IMR-90 (cell line): ENCODE measurements around the gene GFPT1. TPM values are rescaled to one million over a fixed set of nuclear protein-coding genes. Genes with fewer than 3 reads are reported as not detected.

Experiments
- ATAC-seq: fragments of 200-7000 bp; cut with Tn5 transposase; 2 replicates; pipeline ENCODE4 v1.9.1; 2020; ENCODE audit warnings: low read depth, mild to moderate bottlenecking, moderate library complexity
- BruUV-seq: library from RNA; stranded (reverse); fragments of 400-500 nt; replicated peaks from 2 replicates; lab custom pipeline; 2021; lab: Mats Ljungman, UMichigan
- CTCF ChIA-PET: fragments of 300-600 bp; formaldehyde crosslinking; extraction: SDS; loops from one replicate; lab custom pipeline; 2021; ENCODE audit warnings: antibody characterized with exemption; lab: Yijun Ruan, JAX
- POLR2A ChIA-PET: fragments of 300-600 bp; sonication (Branson Sonifier 250); formaldehyde crosslinking; loops from one replicate; lab custom pipeline; 2022; ENCODE audit warnings: antibody characterized with exemption; ENCODE audit not compliant: unreplicated experiment; lab: Charles Lee
- DNase-seq: peaks from one replicate; pipeline ENCODE4 v3.0.0; 2013
- H2AFZ ChIP-seq: replicated peaks from 2 replicates; pipeline ENCODE3; 2013; ENCODE audit warnings: low read length, mild to moderate bottlenecking; ENCODE audit not compliant: poor library complexity
- H2AK5ac ChIP-seq: 2 replicates; pipeline ENCODE4 v1.6.1; 2013; ENCODE audit warnings: low read depth, low read length, inconsistent platforms
- H2AK9ac ChIP-seq: replicated peaks from 2 replicates; pipeline ENCODE3; 2013; ENCODE audit warnings: mild to moderate bottlenecking, low read depth, low read length, moderate library complexity; ENCODE audit not compliant: poor library complexity
- H2BK120ac ChIP-seq: 2 replicates; pipeline ENCODE4 v1.6.1; 2013; ENCODE audit warnings: low read depth, low read length, inconsistent platforms
- H2BK15ac ChIP-seq: 3 replicates; pipeline ENCODE4 v1.6.1; 2013; ENCODE audit warnings: low read depth, low read length, inconsistent platforms
- H2BK20ac ChIP-seq: 2 replicates; pipeline ENCODE4 v1.6.1; 2013; ENCODE audit warnings: low read depth, mild to moderate bottlenecking, inconsistent platforms, low read length, moderate library complexity
- H2BK5ac ChIP-seq: 2 replicates; pipeline ENCODE4 v1.6.1; 2013; ENCODE audit warnings: mild to moderate bottlenecking, low read depth, low read length, inconsistent platforms; ENCODE audit not compliant: poor library complexity, severe bottlenecking
- H3K14ac ChIP-seq: replicated peaks from 2 replicates; pipeline ENCODE4 v1.6.1; 2013; ENCODE audit warnings: low read depth, low read length, inconsistent platforms
- H3K18ac ChIP-seq: 2 replicates; pipeline ENCODE4 v1.6.1; 2013; ENCODE audit warnings: low read depth, low read length, control low read depth
- H3K23ac ChIP-seq: 2 replicates; pipeline ENCODE4 v1.6.1; 2013; ENCODE audit warnings: low read depth, low read length, inconsistent platforms
- H3K27ac ChIP-seq: 2 replicates; pipeline ENCODE4 v1.5.1; 2013; ENCODE audit warnings: mild to moderate bottlenecking, control low read depth, low read length; ENCODE audit not compliant: insufficient read depth
- H3K27me3 ChIP-seq: 2 replicates; pipeline ENCODE4 v1.6.1; 2013; ENCODE audit warnings: low read length; ENCODE audit not compliant: control insufficient read depth, insufficient read depth
- H3K36me3 ChIP-seq: 2 replicates; pipeline ENCODE4 v1.6.1; 2013; ENCODE audit warnings: low read length, mixed read lengths; ENCODE audit not compliant: control insufficient read depth, insufficient read depth
- H3K4ac ChIP-seq: 2 replicates; pipeline ENCODE4 v1.6.1; 2013; ENCODE audit warnings: low read depth, low read length, inconsistent platforms
- H3K4me1 ChIP-seq: 2 replicates; pipeline ENCODE4 v1.6.1; 2013; ENCODE audit warnings: low read length, mixed read lengths; ENCODE audit not compliant: control insufficient read depth, insufficient read depth
- H3K4me2 ChIP-seq: 2 replicates; pipeline ENCODE4 v1.6.1; 2013; ENCODE audit warnings: low read depth, mild to moderate bottlenecking, control low read depth, low read length, moderate library complexity
- H3K4me3 ChIP-seq: 2 replicates; pipeline ENCODE4 v1.5.1; 2013; ENCODE audit warnings: low read depth, mild to moderate bottlenecking, control low read depth, low read length, moderate library complexity; ENCODE audit not compliant: insufficient read depth
- H3K56ac ChIP-seq: 2 replicates; pipeline ENCODE4 v1.6.1; 2013; ENCODE audit warnings: low read length, inconsistent platforms; ENCODE audit not compliant: insufficient read depth; ENCODE audit errors: extremely low read depth
- H3K79me1 ChIP-seq, 2 experiments: 2 replicates each; pipeline ENCODE4 v1.6.1; 2013; ENCODE audit warnings: low read length in 2 of 2, inconsistent platforms in 1 of 2, low read depth in 1 of 2
- H3K9ac ChIP-seq: 2 replicates; pipeline ENCODE4 v1.6.1; 2013; ENCODE audit warnings: low read depth, low read length, control low read depth
- H3K9me1 ChIP-seq: 2 replicates; pipeline ENCODE4 v1.6.1; 2013; ENCODE audit warnings: low read length, inconsistent platforms; ENCODE audit not compliant: insufficient read depth
- H3K9me3 ChIP-seq: 2 replicates; pipeline ENCODE4 v1.6.1; 2013; ENCODE audit warnings: low read length; ENCODE audit not compliant: control insufficient read depth, insufficient read depth
- H4K20me1 ChIP-seq: 2 replicates; pipeline ENCODE4 v1.6.1; 2013; ENCODE audit warnings: low read length, inconsistent platforms; ENCODE audit not compliant: insufficient read depth
- H4K5ac ChIP-seq: 2 replicates; pipeline ENCODE4 v1.6.1; 2013; ENCODE audit warnings: mild to moderate bottlenecking, low read depth, low read length, control low read depth
- H4K8ac ChIP-seq, 2 experiments: 2 replicates each; pipeline ENCODE4 v1.6.1; 2013; ENCODE audit warnings: low read depth in 2 of 2, low read length in 2 of 2, control low read depth in 1 of 2, inconsistent platforms in 1 of 2
- H4K91ac ChIP-seq: 2 replicates; pipeline ENCODE4 v1.6.1; 2013; ENCODE audit warnings: low read depth, low read length, inconsistent platforms; ENCODE audit not compliant: insufficient read depth
- BHLHE40 ChIP-seq: fragments of 150-350 bp; IDR thresholded peaks from 2 replicates; pipeline ENCODE4 v1.6.1; 2016; ENCODE audit warnings: mild to moderate bottlenecking, low read depth, low read length
- CTCF ChIP-seq: conservative IDR thresholded peaks from 2 replicates; pipeline ENCODE4 v1.5.1; 2012; ENCODE audit warnings: mild to moderate bottlenecking, low read depth, low read length, improper control_type of control experiment
- ELK1 ChIP-seq: fragments of 150-350 bp; IDR thresholded peaks from 2 replicates; pipeline ENCODE4 v1.6.1; 2016; ENCODE audit warnings: low read depth, mild to moderate bottlenecking, low read length, moderate library complexity, borderline replicate concordance
- FOS ChIP-seq: fragments of 150-350 bp; IDR thresholded peaks from 2 replicates; pipeline ENCODE4 v1.6.1; 2016; ENCODE audit warnings: low read depth, low read length
- MAFK ChIP-seq: IDR thresholded peaks from 2 replicates; pipeline ENCODE4 v1.6.1; 2012; ENCODE audit warnings: low read depth, low read length, improper control_type of control experiment
- MAZ ChIP-seq: IDR thresholded peaks from 2 replicates; pipeline ENCODE4 v1.6.1; 2012; ENCODE audit warnings: low read depth, mild to moderate bottlenecking, low read length, improper control_type of control experiment, moderate library complexity, borderline replicate concordance
- NFE2L2 ChIP-seq: fragments of 150-350 bp; IDR thresholded peaks from 2 replicates; pipeline ENCODE4 v1.6.1; 2016; ENCODE audit warnings: low read depth, mild to moderate bottlenecking, low read length
- POLR2A ChIP-seq: IDR thresholded peaks from 2 replicates; pipeline ENCODE4 v1.6.1; 2012; ENCODE audit warnings: mild to moderate bottlenecking, low read depth, low read length
- RAD21 ChIP-seq: IDR thresholded peaks from 2 replicates; pipeline ENCODE4 v1.6.1; 2012; ENCODE audit warnings: low read length, improper control_type of control experiment
- RCOR1 ChIP-seq: IDR thresholded peaks from 2 replicates; pipeline ENCODE4 v1.6.1; 2012; ENCODE audit warnings: mild to moderate bottlenecking, low read length, improper control_type of control experiment; ENCODE audit not compliant: insufficient replicate concordance
- RFX5 ChIP-seq: IDR thresholded peaks from 2 replicates; pipeline ENCODE4 v1.8.0; 2012; ENCODE audit warnings: low read depth, mild to moderate bottlenecking, low read length, moderate library complexity
- SMC3 ChIP-seq: fragments of 150-350 bp; IDR thresholded peaks from 2 replicates; pipeline ENCODE4 v1.6.1; 2016; ENCODE audit warnings: low read depth, mild to moderate bottlenecking, antibody characterized with exemption, low read length, moderate library complexity
- WGBS, 2 experiments: methylation state at CpG; one replicate each; pipeline versions ENCODE4 v1.1.5 to v1.1.7; 2013; ENCODE audit warnings: missing lambda C conversion rate in 2 of 2; ENCODE audit not compliant: insufficient read length in 1 of 2; ENCODE audit errors: extremely low coverage in 2 of 2; 5-methylcytosine and 5-hydroxymethylcytosine counted together
- dilution Hi-C: fragments of 300-500 bp; cut with HindIII; formaldehyde crosslinking; loops from one replicate; pipeline ENCODE4 v1.14.3; 2018; ENCODE audit warnings: low sequenced_read_pairs; ENCODE audit not compliant: unreplicated experiment
- in situ Hi-C: fragments of 300-500 bp; cut with MboI; formaldehyde crosslinking; loops from 3 replicates; pipeline ENCODE4 v1.14.3; 2019; ENCODE audit warnings: low sequenced_read_pairs, inconsistent platforms, mixed read lengths
- intact Hi-C: fragments of 100-400 bp; cut with micrococcal nuclease; formaldehyde crosslinking; loops from 2 replicates; pipeline ENCODE4 v1.10.0; 2022
- polyA plus RNA-seq, 3 experiments: library from polyadenylated mRNA; depleted of rRNA; stranded (reverse); fragments of >200 nt; gene quantifications; 2 replicates each; pipeline ENCODE4 v1.2.3, GENCODE V29; 2012; ENCODE audit warnings: low replicate concordance in 1 of 3
- total RNA-seq: library from RNA; depleted of rRNA; stranded (reverse); fragments of >200 nt; gene quantifications from 2 replicates; pipeline ENCODE4 v1.2.3, GENCODE V29; 2012

GFPT1 gene
- total and polyA plus RNA-seq, 2 of the 4 experiments (the other 2 are of a cell fraction): 23.5 to 52.9 TPM

GRCh38 chr2:69424419-69424818, 37.4 kb upstream of the GFPT1 start:
- POLR2A ChIA-PET: no interaction called here
- no peak overlapping the region for H2BK5ac ChIP-seq
- H3K9me3 ChIP-seq: no peaks in the 10 kb centered on the region
- H2BK15ac ChIP-seq: no peak overlapping the region
- intact Hi-C loops: no loop called here
- DNase-seq (no peak), ATAC-seq (no peak)
- H3K4me3 ChIP-seq: no peak overlapping the region
- WGBS, 2 experiments: no CpG with 5 or more reads among the region's 2 CpGs
- H4K91ac ChIP-seq: no peak overlapping the region
- no peak overlapping the region for H2AFZ ChIP-seq
- no peak overlapping the region for H2BK20ac ChIP-seq
- H2AK5ac ChIP-seq: no peak overlapping the region
- H3K36me3 ChIP-seq: peaks cover 32% of the 10 kb centered on the region
- no peak overlapping the region for H3K27ac ChIP-seq
- no peak overlapping the region for H3K18ac ChIP-seq
- no peaks in the 10 kb centered on the region for H3K27me3 ChIP-seq
- H2AK9ac ChIP-seq: no peak overlapping the region
- H3K14ac ChIP-seq: no peak overlapping the region
- in situ Hi-C loops: no loop called here
- TF ChIP-seq MAFK: no peak
- no peak for TF ChIP-seq RAD21
- TF ChIP-seq BHLHE40: no peak
- TF ChIP-seq RFX5: no peak
- no peak for TF ChIP-seq NFE2L2
- no peak for TF ChIP-seq POLR2A
- no peak for TF ChIP-seq CTCF
- no peak for TF ChIP-seq ELK1
- no peak for TF ChIP-seq FOS
- no peak for TF ChIP-seq SMC3
- no peak for TF ChIP-seq RCOR1
- no peak for TF ChIP-seq MAZ
- H3K79me1 ChIP-seq: peaks cover 6 to 10% of the 10 kb centered on the region in 2 experiments; a peak in 2 of 4 replicates
- H3K56ac ChIP-seq: no peak overlapping the region
- H3K9me1 ChIP-seq: no peaks in the 10 kb centered on the region; the same call in 1 of the 2 replicates
- no peak overlapping the region for H4K8ac ChIP-seq
- no peak overlapping the region for H4K5ac ChIP-seq
- BruUV-seq: no TSS peak
- dilution Hi-C loops: no loop called here
- no peak overlapping the region for H3K23ac ChIP-seq
- peaks cover 2% of the 10 kb centered on the region; the same call in 1 of the 2 replicates for H3K4me1 ChIP-seq
- no peak overlapping the region for H2BK120ac ChIP-seq
- no peaks in the 10 kb centered on the region for H4K20me1 ChIP-seq
- CTCF ChIA-PET: no interaction called here
- no peak overlapping the region for H3K4me2 ChIP-seq
- H3K4ac ChIP-seq: no peak overlapping the region
- H3K9ac ChIP-seq: no peak overlapping the region
